Activated T-helper 2 cell treated with anti-CD3 and anti-CD28 coated beads, Interferon-gamma antibody, Interleukin-2, Interleukin-4, amounts not matched to agents 10 μg/mL and 5 μg/mL and 100 μg/mL, durations not matched to agents 14 hours and 24 hours and 36 hours (primary cell): ENCODE results near the gene CLNK. TPM values are rescaled to one million over a fixed set of nuclear protein-coding genes. Genes with fewer than 3 reads are reported as not detected.
A peak's percentile ranks its signal among the peaks of the same experiment; 100 is the strongest.

Experiments used
- DNase-seq: peaks from one replicate; pipeline ENCODE4 v3.0.0; 2021; ENCODE audit warnings: low spot score
- H3K27ac Mint-ChIP-seq: one replicate; pipeline ENCODE4 v1.8.0; 2021; ENCODE audit warnings: mixed read lengths
- H3K27me3 Mint-ChIP-seq: one replicate; pipeline ENCODE4 v1.8.0; 2021; ENCODE audit warnings: low read depth, mixed read lengths
- H3K36me3 Mint-ChIP-seq: one replicate; pipeline ENCODE4 v1.8.0; 2021; ENCODE audit warnings: low read depth, mixed read lengths
- H3K4me1 Mint-ChIP-seq: one replicate; pipeline ENCODE4 v1.8.0; 2021; ENCODE audit warnings: low read depth, mixed read lengths
- H3K4me3 Mint-ChIP-seq: one replicate; pipeline ENCODE4 v1.8.0; 2021; ENCODE audit warnings: low read depth, mild to moderate bottlenecking, moderate library complexity, mixed read lengths
- H3K9me3 Mint-ChIP-seq: one replicate; pipeline ENCODE4 v1.8.0; 2021; ENCODE audit warnings: mixed read lengths
- intact Hi-C: fragments of 100-400 bp; cut with micrococcal nuclease; formaldehyde crosslinking; loops from one replicate; pipeline ENCODE4 v1.15.1; 2023
- total RNA-seq: library from RNA; stranded (reverse); gene quantifications from 2 replicates; pipeline ENCODE4 v1.2.3, GENCODE V29; 2022

The CLNK gene
- total RNA-seq, 1 donor from 2014 or later, result 0.89 TPM

- intact Hi-C loops, result loop anchor here (1.0 to 10.0 kb wide), 5 partner anchors 15 to 577 kb away; no protein-coding TSS in a partner anchor
- H3K4me1 Mint-ChIP-seq, result peaks cover 52% of the 10 kb centered on the region
- H3K27me3 Mint-ChIP-seq, result no peaks in the 10 kb centered on the region
- H3K36me3 Mint-ChIP-seq, result peaks cover 15% of the 10 kb centered on the region
- peaks cover 11% of the 10 kb centered on the region for H3K9me3 Mint-ChIP-seq
- no peak for DNase-seq
- H3K4me3 Mint-ChIP-seq, result peak overlapping the region; percentile 1
- H3K27ac Mint-ChIP-seq, result peak overlapping the region; percentile 77
Observed at GRCh38 chr4:10671799-10672198, 12.8 kb downstream of the CLNK start.

- H3K27ac Mint-ChIP-seq, result peak overlapping the region; percentile 77
- intact Hi-C loops, result loop anchor here (1.0 to 10.0 kb wide), 5 partner anchors 15 to 577 kb away; no protein-coding TSS in a partner anchor
- no peaks in the 10 kb centered on the region for H3K27me3 Mint-ChIP-seq
- H3K9me3 Mint-ChIP-seq, result peaks cover 6% of the 10 kb centered on the region
- H3K4me3 Mint-ChIP-seq, result peak overlapping the region; percentile 1
- H3K4me1 Mint-ChIP-seq, result peaks cover 47% of the 10 kb centered on the region
- peak; percentile 59 for DNase-seq
- peaks cover 11% of the 10 kb centered on the region for H3K36me3 Mint-ChIP-seq
Observed at GRCh38 chr4:10671366-10671765, 13.2 kb downstream of the CLNK start.

DNA sequence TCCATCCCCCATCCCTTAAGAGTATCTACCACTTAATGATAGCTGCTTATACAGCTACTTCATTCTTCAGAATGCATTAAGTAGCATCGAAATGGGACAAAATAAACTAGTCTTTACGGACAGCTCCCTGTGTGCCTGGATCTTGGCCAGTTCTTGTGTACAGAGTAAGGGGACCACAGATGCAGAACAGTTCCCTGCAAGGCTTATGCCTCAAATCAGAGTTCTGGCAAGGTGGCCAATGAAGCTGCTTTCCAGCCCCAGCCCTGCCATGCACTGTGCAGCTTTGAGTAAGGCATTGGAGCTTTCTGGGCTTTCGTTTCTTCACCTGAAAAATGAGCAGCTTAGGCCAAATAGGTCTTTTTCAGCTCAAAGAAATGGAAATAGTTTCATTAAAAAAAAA lies 14.2 kb downstream of the CLNK start:
- H3K27me3 Mint-ChIP-seq, result no peaks in the 10 kb centered on the region
- DNase-seq, result no peak
- H3K36me3 Mint-ChIP-seq, result peaks cover 4% of the 10 kb centered on the region
- intact Hi-C loops, result loop anchor here (10.0 kb wide), 3 partner anchors 224 to 576 kb away; no protein-coding TSS in a partner anchor
- peaks cover 47% of the 10 kb centered on the region for H3K4me1 Mint-ChIP-seq
- H3K4me3 Mint-ChIP-seq, result no peak overlapping the region
- no peaks in the 10 kb centered on the region for H3K9me3 Mint-ChIP-seq
- H3K27ac Mint-ChIP-seq, result no peak overlapping the region

GRCh38 chr4:10667701-10668326 lies 16.8 kb downstream of the CLNK start:
- Mint-ChIP-seq H3K27ac (no peak overlapping the region), H3K4me1 (peaks cover 35% of the 10 kb centered on the region), H3K27me3 (no peaks in the 10 kb centered on the region), H3K4me3 (no peak overlapping the region), H3K9me3 (no peaks in the 10 kb centered on the region), H3K36me3 (no peaks in the 10 kb centered on the region)
- intact Hi-C loops, result no loop called here
- DNase-seq, result no peak

- no peak for DNase-seq
- no peak overlapping the region for H3K27ac Mint-ChIP-seq
- no peaks in the 10 kb centered on the region for H3K9me3 Mint-ChIP-seq
- H3K4me1 Mint-ChIP-seq, result peaks cover 23% of the 10 kb centered on the region
- H3K27me3 Mint-ChIP-seq, result no peaks in the 10 kb centered on the region
- no peak overlapping the region for H3K4me3 Mint-ChIP-seq
- no peaks in the 10 kb centered on the region for H3K36me3 Mint-ChIP-seq
- intact Hi-C loops, result no loop called here
Observed at GRCh38 chr4:10666616-10667015, 18.0 kb downstream of the CLNK start.

- Mint-ChIP-seq H3K4me3 (no peak overlapping the region), H3K4me1 (peaks cover 17% of the 10 kb centered on the region), H3K36me3 (peaks cover 7% of the 10 kb centered on the region), H3K9me3 (no peaks in the 10 kb centered on the region), H3K27me3 (no peaks in the 10 kb centered on the region), H3K27ac (no peak overlapping the region)
- intact Hi-C loops, result no loop called here
- no peak for DNase-seq
Observed at GRCh38 chr4:10664408-10664807, 20.2 kb downstream of the CLNK start.

DNA sequence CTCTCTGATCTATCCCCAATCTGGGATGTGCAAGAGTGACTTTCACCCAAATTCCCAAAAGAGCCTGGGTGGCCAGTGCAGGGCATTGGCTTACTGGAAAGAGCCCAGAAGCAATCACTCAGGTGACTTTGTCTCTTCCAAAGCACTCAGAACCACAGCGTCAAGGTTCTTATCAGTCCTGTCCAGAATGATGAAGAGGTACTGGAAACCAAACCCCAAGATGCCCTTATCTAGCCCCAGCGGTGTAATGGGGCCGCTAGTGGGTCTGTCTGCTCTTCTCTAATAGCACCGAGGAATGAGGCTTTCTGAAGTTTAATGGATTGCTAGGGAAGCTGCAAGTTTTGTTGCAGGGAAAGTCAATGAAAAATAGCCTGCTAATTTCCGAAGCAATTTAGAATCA lies 21.6 kb downstream of the CLNK start:
- Mint-ChIP-seq H3K27me3 (no peaks in the 10 kb centered on the region), H3K36me3 (peaks cover 8% of the 10 kb centered on the region), H3K9me3 (no peaks in the 10 kb centered on the region), H3K4me3 (no peak overlapping the region), H3K4me1 (peaks cover 21% of the 10 kb centered on the region), H3K27ac (no peak overlapping the region)
- intact Hi-C loops, result no loop called here
- no peak for DNase-seq

DNA sequence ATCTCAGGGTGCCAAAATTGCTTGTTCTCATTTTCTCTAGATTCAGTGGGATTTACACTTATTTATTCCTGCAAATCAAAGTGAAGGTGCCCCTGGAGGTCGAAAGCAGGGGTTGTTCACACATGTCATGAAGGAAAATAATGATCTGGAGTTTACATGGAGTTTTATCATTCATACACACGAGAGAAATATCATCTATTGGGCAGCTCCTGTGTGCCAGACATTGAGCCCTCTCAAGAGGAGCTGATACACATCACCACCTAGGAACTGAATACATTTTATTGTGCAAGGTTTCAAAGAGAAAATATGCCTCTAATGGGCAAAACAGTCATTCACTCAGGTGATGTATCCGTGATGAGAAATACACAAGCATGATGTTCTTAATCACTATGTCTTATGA lies 23.5 kb downstream of the CLNK start:
- H3K4me1 Mint-ChIP-seq, result peaks cover 39% of the 10 kb centered on the region
- no peaks in the 10 kb centered on the region for H3K27me3 Mint-ChIP-seq
- intact Hi-C loops, result no loop called here
- no peak overlapping the region for H3K4me3 Mint-ChIP-seq
- peaks cover 8% of the 10 kb centered on the region for H3K36me3 Mint-ChIP-seq
- no peak for DNase-seq
- H3K27ac Mint-ChIP-seq, result no peak overlapping the region
- H3K9me3 Mint-ChIP-seq, result peaks cover 1% of the 10 kb centered on the region

DNA sequence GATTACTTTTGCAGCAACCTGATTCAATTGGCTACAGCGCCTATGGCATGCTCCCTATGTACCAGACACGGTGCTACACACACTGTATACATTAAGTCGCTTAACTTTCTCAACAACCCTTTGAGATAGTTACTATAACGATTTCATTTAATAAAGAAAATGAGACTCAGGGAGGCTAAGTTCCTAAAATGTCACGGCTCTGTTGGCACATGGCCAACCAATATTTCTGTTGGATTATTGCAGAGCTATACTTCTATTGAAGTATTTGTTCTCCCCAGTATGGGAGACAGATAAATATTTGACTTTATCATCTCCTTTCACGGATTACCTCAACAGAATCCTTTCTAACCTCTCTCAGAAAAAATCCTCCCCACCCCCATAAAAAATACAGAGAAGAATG lies 25.3 kb downstream of the CLNK start:
- Mint-ChIP-seq H3K9me3 (peaks cover 10% of the 10 kb centered on the region), H3K4me3 (no peak overlapping the region), H3K27me3 (no peaks in the 10 kb centered on the region), H3K36me3 (peaks cover 13% of the 10 kb centered on the region), H3K4me1 (peaks cover 39% of the 10 kb centered on the region), H3K27ac (no peak overlapping the region)
- intact Hi-C loops, result loop anchor here (5.0 kb wide), 2 partner anchors 77 to 813 kb away; no protein-coding TSS in a partner anchor
- no peak for DNase-seq

DNA sequence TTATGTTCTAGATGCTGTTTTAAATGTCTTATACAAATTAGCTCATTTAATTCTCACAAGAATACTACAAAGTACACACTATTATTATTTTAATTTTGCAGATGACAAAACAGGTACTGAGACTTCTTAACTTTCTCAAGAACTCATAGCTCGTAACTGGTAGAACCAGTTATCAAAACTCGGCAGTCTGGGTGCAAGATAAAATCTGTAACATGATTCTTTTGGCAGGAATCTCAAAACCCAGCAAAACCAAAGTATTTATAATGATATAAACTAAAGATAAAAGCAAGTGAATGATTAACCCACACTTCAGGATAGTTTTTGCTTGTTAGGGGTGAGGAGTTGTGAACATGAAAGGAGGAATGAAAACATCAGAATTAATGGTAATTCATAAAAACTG lies 27.6 kb downstream of the CLNK start:
- no peak for DNase-seq
- H3K36me3 Mint-ChIP-seq, result peaks cover 13% of the 10 kb centered on the region
- peaks cover 42% of the 10 kb centered on the region for H3K4me1 Mint-ChIP-seq
- H3K4me3 Mint-ChIP-seq, result peak overlapping the region; percentile 66
- no peaks in the 10 kb centered on the region for H3K27me3 Mint-ChIP-seq
- H3K27ac Mint-ChIP-seq, result peak overlapping the region; percentile 85
- intact Hi-C loops, result loop anchor here (1.0 to 5.0 kb wide), 6 partner anchors 14 to 815 kb away; no protein-coding TSS in a partner anchor
- peaks cover 15% of the 10 kb centered on the region for H3K9me3 Mint-ChIP-seq

GRCh38 chr4:10656420-10656819 lies 28.1 kb downstream of the CLNK start:
- H3K27ac Mint-ChIP-seq, result peak overlapping the region; percentile 90
- H3K4me3 Mint-ChIP-seq, result no peak overlapping the region
- H3K36me3 Mint-ChIP-seq, result peaks cover 13% of the 10 kb centered on the region
- H3K27me3 Mint-ChIP-seq, result no peaks in the 10 kb centered on the region
- intact Hi-C loops, result loop anchor here (1.0 to 5.0 kb wide), 6 partner anchors 15 to 816 kb away; no protein-coding TSS in a partner anchor
- no peak for DNase-seq
- H3K9me3 Mint-ChIP-seq, result peaks cover 15% of the 10 kb centered on the region
- peaks cover 42% of the 10 kb centered on the region for H3K4me1 Mint-ChIP-seq

- Mint-ChIP-seq H3K4me3 (peak overlapping the region; percentile 55), H3K36me3 (peaks cover 16% of the 10 kb centered on the region), H3K27me3 (no peaks in the 10 kb centered on the region), H3K4me1 (peaks cover 42% of the 10 kb centered on the region), H3K27ac (peak overlapping the region; percentile 90), H3K9me3 (peaks cover 18% of the 10 kb centered on the region)
- intact Hi-C loops, result loop anchor here (1.0 to 5.0 kb wide), 6 partner anchors 15 to 816 kb away; no protein-coding TSS in a partner anchor
- DNase-seq, result no peak
Observed at GRCh38 chr4:10655968-10656367, 28.6 kb downstream of the CLNK start.

GRCh38 chr4:10648479-10648878 lies 36.1 kb downstream of the CLNK start:
- H3K36me3 Mint-ChIP-seq, result peaks cover 3% of the 10 kb centered on the region
- H3K4me1 Mint-ChIP-seq, result peaks cover 6% of the 10 kb centered on the region
- H3K4me3 Mint-ChIP-seq, result no peak overlapping the region
- no peak overlapping the region for H3K27ac Mint-ChIP-seq
- H3K9me3 Mint-ChIP-seq, result peaks cover 24% of the 10 kb centered on the region
- DNase-seq, result no peak
- intact Hi-C loops, result no loop called here
- H3K27me3 Mint-ChIP-seq, result peaks cover 6% of the 10 kb centered on the region
